ENCODE results near the gene ARPP19.
"Not testable (repeated sequence)": the region's sequence is repeated elsewhere in the genome, so short reads cannot be mapped to it uniquely, and the experiment has no call there.

Gene ARPP19, protein sequence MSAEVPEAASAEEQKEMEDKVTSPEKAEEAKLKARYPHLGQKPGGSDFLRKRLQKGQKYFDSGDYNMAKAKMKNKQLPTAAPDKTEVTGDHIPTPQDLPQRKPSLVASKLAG

DNA sequence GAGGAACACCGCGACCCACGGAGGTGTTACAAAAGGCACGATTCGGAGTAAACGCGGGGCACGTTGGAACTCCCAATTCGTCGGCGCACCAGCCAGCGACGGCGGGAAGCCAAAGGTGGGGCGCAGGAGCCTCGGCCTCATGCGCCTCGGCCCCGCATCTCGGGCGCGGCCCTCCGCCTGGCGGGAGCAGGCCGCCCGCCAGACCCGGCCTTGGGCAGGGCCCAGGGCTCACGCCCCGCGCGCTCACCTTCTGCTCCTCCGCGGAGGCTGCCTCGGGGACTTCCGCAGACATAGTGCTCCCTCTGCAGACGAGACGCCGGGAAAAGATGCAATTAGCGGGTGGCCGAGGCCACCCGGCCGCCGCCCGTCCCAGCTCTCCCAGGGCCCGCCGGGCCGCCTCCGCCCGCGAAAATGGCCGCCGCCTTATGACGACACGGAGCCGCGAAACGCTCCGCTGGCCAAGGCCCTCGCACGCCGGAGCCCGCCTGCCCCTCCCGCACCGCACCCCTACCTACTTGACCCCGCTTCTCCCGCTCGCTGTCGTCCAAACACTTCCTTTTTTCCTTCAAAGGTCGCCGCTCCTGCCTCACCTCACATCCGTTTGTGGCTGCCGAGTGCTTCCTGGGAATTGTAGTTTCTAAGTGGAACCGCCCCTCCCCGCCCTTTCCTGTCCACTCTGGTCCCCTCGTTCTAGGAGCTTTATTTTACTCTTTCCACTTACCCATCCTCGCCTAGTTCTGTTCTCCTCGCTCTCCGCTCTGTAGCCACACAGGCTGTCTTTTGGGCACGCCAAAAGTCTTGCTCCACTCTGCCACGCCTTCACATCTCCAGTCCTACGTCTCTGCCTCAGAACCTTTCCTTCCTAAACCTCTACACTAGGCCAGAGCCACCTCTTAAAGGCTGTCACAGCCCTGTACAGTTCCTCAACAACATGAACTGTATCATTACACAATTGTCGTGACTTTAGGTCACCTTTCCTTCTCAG lies at the start of gene ARPP19:
TSS of gene ARPP19 (minus strand) at position 430 of the 985 bp plus-strand sequence. CDS start at position 292, 138 bp downstream.
- peak; percentile 82 for DNase-seq

DNA sequence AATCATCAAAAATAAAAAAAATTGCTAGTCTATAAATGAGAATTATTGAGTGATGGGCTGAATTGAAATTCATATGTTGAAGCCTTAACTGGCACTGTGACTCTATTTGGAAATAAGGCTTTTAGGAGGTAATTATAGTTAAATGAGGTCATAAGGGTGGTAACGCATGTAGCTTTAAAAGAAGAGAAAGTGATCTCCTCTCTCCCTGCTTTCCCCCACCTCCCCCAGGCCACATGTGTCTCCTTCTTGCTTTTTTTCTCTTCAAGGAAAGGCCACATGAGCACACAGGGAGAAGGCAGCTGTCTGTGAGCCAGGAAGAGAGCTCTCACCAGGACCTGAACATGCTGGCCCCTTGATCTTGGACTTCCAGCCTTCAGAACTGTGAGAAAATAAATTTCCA lies 48.2 kb upstream of the ARPP19 start:
- no peak for DNase-seq

DNA sequence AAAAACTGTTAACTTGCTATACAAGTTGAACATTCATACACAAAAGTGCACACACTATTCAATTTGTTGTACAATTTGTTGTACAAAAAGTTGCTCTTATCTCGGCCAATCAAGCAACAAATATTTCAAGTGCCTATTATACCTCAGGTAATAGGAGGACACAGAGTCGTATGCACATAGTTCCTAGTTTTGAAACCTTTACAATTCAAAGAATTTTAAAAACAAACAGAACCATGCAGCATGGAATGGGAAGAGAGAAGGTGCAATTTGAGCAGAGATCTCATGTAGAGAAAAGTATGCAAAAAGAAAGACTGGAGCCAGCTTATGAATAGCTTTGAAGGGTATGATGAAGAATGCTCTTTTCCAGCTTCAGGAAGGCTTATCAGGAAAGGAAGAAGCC lies 46.5 kb upstream of the ARPP19 start:
- DNase-seq: no peak

DNA sequence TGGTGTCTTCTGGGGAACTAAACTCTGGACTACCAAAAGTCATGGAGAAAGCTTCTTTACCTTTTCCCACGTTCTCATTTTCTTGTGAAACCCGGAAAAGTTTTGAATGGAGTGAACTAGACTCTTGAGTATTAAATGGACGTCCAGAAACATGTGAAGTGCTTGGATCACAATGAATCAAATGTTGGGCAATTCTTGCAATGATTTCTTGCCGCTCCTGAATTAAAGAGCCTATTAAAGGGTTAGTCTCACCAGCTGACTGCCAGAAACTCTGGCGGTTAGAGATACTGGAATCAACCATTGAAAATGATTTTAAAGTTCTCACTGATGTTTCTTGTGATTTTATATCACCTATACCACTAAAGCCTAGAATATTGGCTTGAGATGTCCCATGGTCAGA lies 40.8 kb upstream of the ARPP19 start:
- DNase-seq: no peak

DNA sequence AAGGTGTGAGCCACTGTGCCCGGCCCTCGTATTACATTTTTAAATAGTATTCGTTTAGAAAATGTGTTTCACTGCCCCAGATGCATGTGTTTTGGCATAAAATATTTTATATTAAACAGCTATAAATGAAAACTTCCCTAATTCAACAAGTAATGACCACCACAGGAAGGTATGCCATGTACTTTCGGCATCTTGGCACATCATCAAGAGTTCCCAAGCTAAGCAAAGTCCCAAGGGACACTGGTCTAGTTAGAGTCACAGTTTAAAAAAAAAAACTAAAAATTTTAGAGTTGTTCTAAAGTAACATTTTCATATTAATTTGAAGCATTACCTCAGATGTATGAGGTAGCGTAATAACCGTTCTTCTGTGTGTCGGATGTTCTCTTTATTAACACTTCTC lies 15.6 kb upstream of the ARPP19 start:
- no peak for DNase-seq

DNA sequence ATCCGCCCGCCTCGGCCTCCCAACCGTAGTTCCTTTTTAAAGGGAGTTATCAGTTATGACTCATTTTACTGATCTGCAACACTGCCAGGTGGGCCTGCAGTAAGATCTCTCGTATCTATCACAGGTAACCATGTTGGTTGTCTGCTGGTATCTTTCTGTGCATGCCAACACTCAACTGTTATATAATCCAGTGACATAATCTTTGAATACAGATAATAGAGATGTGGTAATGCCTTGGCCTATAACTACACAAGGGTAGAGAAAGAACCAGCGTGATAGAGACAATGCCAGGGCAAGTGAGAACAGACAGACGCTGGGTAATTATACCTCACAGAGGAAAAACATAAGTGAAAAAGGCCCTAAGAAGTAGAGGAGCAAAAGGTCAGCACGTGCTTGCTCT lies 11.0 kb upstream of the ARPP19 start:
- DNase-seq: no peak

DNA sequence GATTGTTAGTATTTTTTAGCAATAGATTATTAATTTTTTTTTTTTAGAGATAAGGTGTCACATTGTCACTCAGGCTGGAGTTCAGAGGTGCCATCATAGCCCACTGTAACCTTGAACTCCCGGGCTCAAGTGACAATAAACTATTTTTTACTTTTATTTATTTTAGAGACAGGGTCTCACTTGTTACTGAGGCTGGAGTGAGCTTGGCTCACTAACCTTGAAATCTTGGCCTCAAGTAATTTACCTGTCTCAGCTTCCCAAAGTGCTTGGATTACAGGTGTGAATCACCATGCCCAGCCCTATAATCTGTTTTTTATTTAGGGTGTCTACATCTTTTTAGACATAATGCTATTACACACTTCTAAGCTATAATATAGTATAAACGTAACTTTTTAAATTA lies 7.9 kb upstream of the ARPP19 start:
- DNase-seq: no peak

DNA sequence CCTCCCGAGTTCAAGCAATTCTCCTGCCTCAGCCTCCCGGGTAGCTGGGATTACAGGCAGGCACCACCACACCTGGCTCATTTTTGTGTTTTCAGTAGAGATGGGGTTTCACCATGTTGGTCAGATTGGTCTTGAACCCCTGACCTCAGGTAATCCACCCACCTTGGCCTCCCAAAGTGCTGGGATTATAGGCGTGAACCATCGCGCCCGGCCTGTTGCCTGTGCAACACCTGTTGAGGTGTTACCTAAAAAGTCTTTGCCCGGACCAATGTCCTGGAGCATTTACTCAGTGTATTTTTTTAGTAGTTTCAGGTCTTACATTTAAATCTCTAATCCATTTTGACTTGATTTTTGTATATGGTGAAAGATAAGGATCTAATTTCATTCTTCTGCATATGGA lies 6.7 kb upstream of the ARPP19 start:
- not testable (repeated sequence) for DNase-seq

DNA sequence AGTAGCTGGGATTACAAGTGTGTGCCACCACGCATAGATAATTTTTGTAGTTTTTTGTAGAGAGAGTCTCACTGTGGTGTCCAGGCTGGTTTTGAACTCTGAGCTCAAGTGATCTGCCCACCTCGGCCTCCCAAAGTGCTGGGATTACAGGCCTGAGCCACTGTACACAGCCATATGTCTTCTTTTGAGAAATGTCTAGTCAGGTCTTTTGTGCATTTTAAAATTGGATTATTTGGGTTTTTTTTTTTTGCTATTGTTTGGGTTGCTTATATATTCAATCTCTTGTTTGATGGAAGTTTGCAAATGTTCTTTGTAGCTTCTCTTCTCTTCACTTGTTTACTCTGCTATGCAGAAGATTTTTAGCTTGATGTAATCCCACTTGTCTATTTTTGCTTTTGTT lies 6.2 kb upstream of the ARPP19 start:
- no peak for DNase-seq

DNA sequence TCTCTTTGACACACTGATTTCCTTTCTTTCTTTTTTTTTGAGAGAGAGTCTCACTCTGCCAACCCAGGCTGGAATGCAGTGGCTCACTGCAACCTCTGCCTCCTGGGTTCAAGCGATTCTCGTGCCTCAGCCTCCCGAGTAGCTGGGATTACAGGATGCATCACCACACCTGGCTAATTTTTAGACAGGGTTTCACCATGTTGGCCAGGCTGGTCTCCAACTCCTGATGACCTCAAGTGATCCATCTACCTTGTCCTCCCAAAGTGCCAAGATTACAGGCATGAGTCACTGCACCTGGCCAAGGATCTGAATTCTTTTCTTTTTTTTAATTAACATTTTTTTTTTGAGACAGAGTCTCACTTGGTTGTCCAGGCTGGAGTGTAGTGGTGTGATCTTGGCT lies 5.8 kb upstream of the ARPP19 start:
- not testable (repeated sequence) for DNase-seq

DNA sequence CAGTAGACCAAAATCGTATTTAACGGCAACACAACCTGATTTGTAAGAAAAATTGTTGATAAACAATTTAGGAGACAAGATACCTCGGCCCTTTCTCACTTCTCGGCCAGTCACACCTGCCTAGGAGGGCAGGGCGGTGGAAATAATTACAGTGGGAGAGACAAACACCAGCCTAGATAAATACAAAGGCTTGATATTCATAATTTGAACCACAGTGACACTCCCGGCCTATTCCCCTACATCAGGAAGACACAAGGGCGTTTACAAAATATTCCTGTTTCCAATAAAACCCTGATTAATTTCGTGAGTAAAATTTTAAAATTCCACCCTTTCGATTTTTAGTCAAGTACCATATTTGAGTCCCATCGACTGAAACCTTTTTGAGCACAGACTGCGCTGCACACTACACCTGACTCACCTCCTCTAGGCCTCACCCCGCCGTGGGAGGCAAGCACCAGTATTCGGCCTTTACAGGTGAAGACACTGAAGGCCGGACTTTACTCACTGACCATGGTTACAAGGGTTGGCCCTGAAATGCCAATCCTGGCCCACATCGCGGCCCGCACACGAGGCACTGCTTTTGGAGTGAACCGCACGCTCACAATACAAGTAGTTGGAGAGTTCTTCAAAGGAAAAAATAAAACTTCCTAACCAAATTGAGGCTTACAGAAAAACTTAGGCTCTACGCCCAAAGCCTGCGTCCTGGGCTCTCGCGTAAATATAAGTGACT lies 794 bp downstream of the ARPP19 start:
- peak; percentile 50 for DNase-seq

DNA sequence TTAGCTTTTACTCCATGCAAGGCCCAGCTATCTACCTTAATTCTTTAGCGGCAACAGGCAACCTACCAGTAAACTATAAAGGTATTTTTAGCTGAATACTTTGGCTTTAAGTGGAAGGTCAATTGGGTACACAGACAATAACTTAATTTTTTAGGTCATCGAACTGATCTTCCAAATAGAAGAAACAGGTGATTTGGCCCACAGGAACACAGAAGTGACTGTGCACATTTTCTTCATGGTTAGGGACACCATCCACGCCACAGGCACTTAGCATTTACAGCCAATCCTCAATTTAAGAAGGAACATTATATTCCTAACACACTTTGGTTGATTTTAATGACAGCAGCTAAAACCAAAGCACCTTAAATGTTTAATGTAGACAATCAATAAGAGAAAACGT lies 1.9 kb downstream of the ARPP19 start:
- no peak for DNase-seq

DNA sequence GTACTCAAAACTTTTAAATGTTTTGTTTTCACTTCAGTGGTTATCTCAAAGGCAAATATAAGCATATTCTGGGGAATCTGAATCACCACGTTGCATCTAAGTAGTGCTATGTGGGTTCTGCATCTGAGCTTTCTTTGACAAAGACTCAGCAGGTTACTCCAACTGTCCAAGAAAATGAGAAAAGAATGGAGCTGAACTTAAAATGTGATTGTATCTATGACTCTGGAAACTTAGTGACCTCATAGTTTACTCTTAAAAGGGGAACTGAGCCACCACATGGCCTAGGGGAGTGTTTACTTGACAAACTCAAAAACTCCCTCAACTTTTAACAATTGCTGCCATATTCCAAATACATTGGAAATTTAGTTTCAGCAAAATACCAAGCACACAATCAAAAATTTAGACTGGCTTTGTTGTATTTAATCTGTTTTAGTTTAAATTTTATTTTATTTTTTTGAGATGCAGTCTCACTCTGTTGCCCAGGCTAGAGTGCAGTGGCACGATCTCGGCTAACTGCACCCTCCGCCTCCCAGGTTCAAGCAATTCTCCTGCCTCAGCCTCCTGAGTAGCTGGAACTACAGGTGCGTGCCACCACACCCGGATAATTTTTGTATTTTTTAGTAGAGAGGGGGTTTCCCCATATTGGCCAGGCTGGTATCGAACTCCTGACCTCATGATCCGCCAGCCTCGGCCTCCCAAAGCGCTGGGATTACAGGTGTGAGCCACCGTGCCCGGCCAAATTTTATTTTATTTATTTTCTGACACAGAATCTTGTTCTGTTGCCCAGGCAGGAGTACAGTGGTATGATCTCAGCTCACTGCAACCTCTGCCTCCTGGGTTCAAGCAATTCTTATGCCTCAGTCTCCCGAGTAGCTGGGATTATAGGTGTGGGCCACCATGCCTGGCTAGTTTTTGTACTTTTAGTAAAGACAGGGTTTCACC lies 3.1 kb downstream of the ARPP19 start:
- not testable (repeated sequence) for DNase-seq

DNA sequence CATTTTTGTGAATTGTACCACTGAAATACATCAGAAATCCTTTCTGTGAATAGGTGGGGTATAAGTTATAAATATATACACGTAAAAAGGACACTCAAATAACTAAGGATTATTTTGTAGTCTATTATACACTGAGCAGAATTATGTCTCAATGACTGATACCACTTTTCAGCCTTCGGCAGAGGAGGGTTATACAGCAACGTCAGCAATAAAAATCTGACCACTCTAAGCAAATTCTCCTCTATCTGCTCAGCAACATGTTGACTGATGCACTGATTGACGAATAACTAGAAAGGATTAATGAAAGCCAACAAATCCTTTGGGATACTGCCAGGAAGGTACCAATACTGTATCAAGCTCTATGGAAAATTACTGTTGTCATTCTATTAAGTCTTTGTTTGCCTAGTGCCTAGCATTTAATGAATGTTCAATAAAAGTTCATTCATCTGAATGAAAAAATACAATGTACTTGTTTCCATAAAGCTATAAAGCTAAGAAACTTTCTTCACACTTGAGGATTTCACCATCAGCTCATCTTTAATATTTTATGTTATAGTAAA lies 5.2 kb downstream of the ARPP19 start:
- no peak for DNase-seq

DNA sequence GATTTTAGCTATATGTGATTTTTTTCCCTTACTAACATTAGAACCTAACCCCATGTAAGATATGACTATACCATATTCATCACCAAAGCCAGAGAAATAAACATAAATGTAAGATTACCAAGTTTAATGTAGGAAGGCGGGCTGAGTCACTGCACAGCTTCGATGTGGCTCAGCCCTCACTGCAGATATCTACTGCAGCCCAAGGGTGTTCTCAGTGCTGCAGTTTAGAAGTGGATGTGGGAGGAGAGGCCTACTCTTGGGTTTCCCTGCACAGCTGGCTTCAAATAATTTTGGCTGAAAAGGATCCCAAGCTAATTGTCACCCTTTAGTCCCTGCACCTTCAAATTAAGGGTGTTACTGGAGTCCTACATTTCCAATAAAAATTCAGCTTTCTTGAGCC lies 9.3 kb downstream of the ARPP19 start:
- peak; percentile 55 for DNase-seq

DNA sequence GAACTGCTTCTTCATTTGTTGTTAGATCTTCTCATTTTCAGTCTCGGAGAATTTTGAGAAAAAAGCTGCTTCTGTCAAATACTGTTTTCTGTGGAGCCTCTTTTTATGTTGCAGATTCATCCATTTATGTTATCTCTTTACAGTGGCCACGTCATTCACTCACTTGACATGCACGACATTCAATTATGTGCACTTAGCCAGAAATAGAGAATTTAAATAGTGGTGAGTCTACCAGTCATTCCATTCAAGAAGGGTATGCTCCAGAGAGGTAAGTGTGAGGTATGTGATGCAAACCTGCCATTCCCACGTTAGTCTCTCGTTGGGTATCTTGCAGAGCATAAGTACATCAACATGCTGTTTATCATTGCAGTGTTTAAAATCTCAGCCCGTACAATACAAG lies 9.8 kb downstream of the ARPP19 start:
- no peak for DNase-seq

DNA sequence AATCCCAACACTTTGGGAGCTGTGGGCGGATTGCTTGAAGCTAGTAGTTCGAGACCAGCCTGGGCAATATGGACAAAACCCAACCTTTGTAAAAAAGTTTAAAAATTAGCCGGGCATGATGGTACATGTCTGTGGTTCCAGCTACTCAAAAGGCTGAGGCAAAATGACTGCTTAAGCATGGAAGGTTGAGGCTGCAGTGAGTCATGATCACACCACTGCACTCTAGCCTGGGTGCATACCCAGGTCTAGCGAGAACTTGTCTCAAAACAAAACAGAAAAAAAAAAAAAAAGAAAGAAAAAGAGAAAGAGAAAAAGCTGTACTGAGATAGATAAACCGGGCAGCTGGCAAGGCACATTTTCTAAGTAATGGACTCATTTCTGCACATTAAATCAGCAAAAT lies 10.6 kb downstream of the ARPP19 start:
- DNase-seq: peak; percentile 69

DNA sequence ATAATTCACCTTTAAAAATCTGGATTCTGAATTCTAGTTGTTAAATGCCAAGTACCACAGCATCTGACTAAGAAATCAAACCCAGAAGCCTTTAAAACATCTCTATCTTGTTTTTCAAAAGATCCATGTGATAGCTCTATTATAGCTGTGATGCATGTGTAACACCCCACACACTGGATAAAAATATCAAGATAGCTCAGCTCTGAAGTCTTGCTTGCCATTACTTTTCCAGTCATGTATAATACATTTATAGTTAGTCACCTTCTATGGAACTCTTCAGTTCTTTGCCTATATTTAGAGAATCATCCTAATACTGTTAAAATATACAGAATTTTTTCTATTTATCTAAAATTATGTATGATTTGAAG lies 11.6 kb downstream of the ARPP19 start:
- no peak for DNase-seq

DNA sequence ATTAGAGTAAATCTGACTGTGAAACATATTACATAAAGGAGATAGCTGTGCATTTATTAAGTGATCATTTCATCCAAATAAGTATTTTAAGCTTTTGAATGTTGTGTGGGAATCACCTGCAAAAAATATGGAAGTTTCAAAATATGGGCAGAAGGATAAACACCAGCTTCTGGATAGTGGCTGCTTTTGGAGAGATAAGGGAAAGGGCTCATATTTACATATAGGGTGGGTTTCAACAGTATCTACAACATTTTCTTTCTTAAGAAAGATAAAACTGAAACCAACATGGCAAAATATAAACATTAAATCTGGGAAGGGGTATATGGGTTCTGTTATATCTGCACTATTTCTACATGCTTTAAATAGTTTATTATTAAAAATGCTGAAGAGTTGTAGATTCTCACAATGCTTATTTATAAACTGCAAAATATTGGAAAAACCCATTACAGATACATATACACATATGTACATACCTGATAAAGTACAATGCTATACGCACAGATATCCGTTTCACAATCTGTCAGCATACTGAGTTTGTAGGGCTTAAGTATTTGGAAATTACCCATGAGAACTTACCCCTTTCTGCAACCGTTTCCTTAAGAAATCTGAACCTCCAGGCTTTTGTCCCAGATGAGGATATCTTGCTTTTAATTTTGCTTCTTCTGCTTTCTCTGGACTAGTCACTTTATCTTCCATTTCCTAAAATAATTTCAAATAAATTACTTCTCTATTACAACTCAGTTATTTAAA lies 12.1 kb downstream of the ARPP19 start:
- DNase-seq: no peak

DNA sequence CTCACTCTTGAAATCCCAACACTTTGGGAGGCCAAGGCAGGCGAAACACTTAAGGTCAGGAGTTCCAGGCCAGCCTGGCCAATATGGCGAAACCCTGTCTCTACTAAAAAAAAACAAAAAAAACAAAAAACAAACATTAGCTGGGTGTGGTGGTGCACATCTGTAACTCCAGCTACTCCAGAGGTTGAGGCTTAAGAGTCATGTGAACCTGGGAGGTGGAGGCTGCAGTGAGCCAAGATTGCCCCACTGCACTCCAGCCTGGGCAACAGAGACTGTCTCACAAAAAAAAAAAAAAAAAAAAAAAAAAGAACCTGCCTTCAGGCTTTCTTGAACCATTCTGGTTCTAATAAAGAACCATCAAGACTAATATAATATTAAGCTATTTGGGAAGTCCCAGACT lies 16.5 kb downstream of the ARPP19 start:
- DNase-seq: no peak

DNA sequence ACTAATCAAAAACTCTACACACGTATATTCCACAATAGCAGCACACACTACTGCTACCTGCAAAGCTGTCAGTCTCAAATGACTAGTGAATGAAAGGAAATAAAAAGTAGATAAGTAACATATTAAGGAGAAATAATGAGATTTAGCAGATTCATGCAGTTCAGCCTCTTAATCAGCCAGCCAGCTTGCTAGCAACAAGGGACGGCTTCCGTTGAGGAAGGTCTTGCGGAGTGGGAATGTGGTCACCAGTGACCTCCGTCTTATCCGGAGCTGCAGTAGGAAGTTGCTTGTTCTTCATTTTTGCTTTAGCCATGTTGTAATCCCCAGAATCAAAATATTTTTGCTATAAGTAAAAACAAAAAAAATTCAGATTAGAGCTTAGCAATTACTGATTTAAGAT lies 17.1 kb downstream of the ARPP19 start:
- DNase-seq: no peak

DNA sequence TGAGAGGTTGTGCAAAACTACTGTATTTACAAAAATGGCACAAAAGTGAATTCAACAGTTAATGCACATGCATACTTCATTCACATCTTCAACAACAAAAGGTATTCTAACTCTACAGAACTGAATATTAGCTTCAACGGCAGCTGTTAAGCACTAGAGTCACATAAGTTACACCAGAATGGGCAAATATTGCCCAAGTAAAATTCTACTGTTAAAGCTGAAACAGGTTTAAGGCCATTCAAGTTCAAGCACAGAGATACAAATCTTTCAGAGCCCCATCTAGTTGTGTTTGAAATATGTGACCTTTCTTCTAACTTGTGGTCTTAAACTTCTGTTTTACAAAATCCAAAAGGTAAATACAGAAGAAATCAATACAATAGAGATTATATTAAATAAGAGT lies 17.6 kb downstream of the ARPP19 start:
- not testable (repeated sequence) for DNase-seq
